NT2/D1 (cell line): ENCODE results near the gene NECTIN1.

Experiments used
- SUZ12 ChIP-seq: IDR thresholded peaks from 2 replicates; pipeline ENCODE4 v1.6.1; 2011; ENCODE audit not compliant: insufficient read length, insufficient read depth; ENCODE audit errors: extremely low read depth
- YY1 ChIP-seq: IDR thresholded peaks from 2 replicates; pipeline ENCODE4 v1.6.1; 2011; ENCODE audit not compliant: insufficient read length, insufficient read depth
- ZNF274 ChIP-seq: IDR thresholded peaks from 2 replicates; pipeline ENCODE4 v1.6.1; 2011; ENCODE audit warnings: mild to moderate bottlenecking, low read depth, low read length

GRCh38 chr11:119643212-119643875 lies 85.7 kb downstream of the NECTIN1 start:
- TF ChIP-seq YY1 (no peak), ZNF274 (no peak), SUZ12 (no peak)
